HFF-Myc (cell line): Measurements from ENCODE around the gene FOXE3.
A peak's percentile ranks its signal among the peaks of the same experiment; 100 is the strongest.

ENCODE experiments used
- DNase-seq: peaks from one replicate; pipeline ENCODE4 v3.0.0-alpha.2; 2011; ENCODE audit warnings: low read depth; ENCODE audit errors: extremely low read depth
- H3K4me3 ChIP-seq: replicated peaks from 2 replicates; pipeline ENCODE4 v1.5.1; 2011; ENCODE audit warnings: low read depth, mild to moderate bottlenecking, control low read depth, low read length
- TF ChIP-seq, protein P1 (sequence below): IDR thresholded peaks from 2 replicates; pipeline ENCODE4 v1.5.1; 2012; ENCODE audit warnings: mild to moderate bottlenecking, low read depth, low read length, control low read depth; ENCODE audit errors: missing control alignments

Gene FOXE3

DNA sequence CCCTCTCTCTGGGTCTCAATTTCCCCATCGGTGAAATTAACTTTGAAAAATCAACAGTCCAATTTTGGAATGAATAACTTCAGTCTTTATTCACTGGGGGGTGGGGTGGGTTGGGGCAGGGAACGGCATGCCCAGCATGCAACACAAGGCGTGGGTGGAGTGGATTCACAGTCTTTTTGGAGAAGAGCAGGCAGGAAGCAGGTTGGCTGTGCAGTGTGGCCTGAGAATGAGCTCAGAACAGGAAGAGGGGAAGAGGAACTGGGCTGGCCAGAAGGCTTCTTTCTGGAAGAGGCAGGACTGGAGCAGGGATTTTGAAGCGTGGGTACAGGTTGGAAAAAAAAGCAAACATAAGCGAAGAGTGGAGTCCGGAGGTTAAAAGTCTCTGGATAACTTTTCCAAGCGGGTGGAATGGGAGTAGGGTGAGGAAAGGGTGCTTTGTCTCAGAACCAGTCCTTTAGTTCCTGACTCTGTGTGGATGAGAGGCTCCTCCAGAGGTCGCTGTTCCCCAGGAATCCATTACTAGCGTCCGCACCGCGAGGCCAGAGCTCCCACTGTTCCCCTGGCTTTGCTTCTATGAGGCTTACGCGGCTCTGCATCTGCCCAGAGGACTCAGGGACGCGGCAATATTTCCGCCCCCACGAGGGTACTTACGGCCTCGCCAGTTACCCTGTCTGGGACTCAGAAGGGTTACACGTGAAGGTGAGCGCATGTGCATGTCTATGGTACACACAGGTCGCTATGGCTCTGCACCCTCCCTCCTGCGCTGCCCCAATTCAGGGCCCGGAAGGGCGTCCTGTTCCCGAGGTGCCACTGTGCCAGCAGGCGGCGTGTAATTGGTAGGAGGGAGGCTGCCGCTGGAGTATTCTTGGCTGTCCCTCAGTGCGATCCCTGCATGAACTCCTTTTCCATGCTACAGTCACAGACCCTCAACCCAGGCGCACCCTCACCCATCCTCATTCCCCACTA lies 16.3 kb downstream of the FOXE3 start:
- TF ChIP-seq, protein P1, sequence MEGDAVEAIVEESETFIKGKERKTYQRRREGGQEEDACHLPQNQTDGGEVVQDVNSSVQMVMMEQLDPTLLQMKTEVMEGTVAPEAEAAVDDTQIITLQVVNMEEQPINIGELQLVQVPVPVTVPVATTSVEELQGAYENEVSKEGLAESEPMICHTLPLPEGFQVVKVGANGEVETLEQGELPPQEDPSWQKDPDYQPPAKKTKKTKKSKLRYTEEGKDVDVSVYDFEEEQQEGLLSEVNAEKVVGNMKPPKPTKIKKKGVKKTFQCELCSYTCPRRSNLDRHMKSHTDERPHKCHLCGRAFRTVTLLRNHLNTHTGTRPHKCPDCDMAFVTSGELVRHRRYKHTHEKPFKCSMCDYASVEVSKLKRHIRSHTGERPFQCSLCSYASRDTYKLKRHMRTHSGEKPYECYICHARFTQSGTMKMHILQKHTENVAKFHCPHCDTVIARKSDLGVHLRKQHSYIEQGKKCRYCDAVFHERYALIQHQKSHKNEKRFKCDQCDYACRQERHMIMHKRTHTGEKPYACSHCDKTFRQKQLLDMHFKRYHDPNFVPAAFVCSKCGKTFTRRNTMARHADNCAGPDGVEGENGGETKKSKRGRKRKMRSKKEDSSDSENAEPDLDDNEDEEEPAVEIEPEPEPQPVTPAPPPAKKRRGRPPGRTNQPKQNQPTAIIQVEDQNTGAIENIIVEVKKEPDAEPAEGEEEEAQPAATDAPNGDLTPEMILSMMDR: peak; percentile 87
- H3K4me3 ChIP-seq: no peak overlapping the region
- DNase-seq: peak; percentile 71

DNA sequence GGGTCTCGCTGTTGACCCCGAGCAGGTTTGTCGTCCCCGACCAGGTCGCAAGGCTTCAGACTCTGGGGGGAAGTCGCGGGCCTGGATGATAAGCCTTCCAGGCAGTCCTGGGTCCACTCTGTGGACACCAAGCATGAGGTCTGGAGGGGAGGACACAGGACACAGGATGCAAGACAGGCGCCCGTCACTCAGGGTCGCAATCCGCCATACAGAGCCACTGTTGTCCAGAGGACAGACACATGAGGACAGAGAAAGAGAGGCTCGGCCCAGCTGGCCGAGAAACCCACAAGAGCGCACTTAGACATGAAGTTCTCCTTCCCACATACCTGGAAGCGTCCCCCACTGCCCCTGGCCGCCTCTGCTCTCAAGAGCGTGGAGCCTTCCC lies 16.9 kb downstream of the FOXE3 start:
- no peak for DNase-seq
- TF ChIP-seq, protein P1: no peak
- H3K4me3 ChIP-seq: no peak overlapping the region

DNA sequence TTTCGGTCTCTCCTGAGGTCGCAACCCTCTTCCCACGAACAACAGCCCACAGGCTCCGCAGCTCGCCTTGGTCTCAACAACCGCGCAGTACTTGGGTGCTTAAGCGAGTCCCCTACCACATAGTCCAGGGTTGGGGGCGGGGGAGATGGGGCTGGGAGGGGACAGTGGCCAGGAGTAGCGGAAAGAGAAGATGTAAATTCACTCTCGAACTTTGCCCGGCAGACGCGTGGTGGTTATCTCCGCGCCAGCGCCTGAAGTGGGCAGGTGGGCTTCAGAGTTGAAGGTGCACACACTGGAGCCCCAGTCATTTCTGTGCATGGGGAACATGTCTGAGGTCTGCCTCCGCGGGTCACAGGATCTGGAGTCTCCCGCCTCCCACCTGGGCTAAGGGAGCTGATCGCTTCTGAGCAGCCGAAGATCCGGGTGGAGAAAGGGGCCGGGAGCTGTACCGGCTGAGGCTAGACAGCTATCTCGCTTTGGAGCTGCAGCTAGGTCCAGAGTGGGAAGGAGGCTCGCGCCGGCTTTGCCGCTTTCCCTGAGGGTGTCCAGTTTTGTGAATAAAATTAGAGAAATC lies 17.5 kb downstream of the FOXE3 start:
- no peak for DNase-seq
- peak overlapping the region; percentile 20 for H3K4me3 ChIP-seq
- TF ChIP-seq, protein P1: no peak

DNA sequence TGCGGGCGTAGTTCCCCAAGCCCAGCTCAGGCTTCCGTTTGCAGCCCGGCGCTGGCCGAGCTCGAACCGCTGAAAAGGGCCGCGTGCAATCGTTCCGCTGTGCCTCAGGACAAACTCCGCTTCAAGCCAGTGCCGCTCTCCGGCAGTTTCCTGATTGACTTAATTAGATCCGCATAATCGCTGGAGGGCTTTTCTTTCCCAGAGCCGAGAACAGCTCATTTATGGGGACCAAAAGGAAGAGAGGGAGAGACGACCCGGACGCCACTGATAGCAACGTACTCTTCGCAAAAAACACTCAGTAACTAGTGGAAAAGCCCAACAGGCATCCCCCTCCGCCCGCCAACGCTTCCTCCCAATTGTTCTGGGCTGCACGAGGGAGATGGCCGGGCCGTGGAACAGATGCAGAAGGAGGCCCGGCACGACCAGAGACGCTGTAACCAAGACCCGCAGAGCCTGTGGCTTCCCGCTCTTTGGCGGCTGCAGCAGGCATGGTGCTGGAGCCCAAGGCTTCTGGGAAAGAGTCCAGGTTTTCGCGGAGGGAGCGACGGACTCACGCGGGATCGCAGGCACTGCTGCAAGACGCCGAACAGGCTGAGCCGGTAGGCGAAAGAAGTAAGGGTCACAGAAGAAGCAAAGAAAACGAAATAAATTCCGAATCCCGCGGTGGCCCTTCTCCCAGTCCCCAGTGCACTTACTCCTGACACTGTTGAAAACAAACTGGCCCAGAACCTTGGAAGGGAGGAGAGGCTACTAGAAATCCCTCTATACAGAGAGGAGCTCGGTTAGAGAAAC lies 18.2 kb downstream of the FOXE3 start:
- no peak for DNase-seq
- TF ChIP-seq, protein P1: no peak
- peak overlapping the region; percentile 20 for H3K4me3 ChIP-seq

DNA sequence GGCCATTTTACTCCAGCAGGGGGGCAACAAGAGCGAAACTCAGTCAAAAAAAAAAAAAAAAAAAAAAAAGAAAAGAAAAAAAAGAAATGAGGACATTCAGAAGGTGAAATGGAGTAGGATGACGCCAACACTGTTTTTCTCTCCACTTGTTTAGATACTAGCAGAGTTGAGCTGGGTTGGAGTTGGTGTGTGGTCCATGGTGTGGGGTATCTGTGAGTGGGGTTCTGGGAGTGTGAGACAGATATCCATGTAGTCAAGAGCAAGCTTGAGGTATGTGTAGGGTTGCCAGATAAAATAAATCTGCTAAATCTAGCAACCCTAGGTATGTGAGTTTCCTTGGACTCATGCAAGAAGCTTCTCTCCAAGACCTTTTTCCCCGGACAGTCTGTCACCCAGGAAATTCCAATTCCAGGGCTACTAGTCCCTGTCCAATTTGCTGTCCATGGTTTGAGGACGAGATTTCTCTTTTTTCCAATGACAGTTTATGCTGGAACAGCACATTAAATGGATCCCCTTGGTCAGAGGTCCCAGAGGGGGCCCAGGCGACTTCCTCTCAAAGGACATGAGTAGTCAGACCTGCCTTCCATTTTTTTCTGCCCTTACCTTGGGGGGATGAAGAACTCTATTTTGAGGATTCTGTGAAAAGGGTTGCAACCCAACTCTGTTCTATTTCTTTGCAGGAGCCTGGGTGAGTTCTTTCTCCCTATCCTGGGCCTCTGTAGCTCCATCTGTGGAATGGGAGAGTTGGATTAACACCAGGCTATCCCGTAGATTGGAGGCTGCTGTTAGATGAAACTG lies 19.6 kb downstream of the FOXE3 start:
- DNase-seq: no peak
- TF ChIP-seq, protein P1: no peak
- no peak overlapping the region for H3K4me3 ChIP-seq
